Astrocyte (in vitro differentiated cells and primary cell): ENCODE data around the gene KIF11.

Experiments
- CTCF ChIP-seq: IDR thresholded peaks from 2 replicates; pipeline ENCODE4 v1.5.1; 2011; ENCODE audit warnings: low read depth, mild to moderate bottlenecking, inconsistent platforms, low read length, moderate library complexity; ENCODE audit not compliant: insufficient read depth
- EZH2 ChIP-seq: IDR thresholded peaks from 2 replicates; pipeline ENCODE4 v1.6.1; 2012; ENCODE audit warnings: mild to moderate bottlenecking, low read length, inconsistent platforms; ENCODE audit not compliant: insufficient read depth

- TF ChIP-seq CTCF (no peak), EZH2 (no peak)
Measured at GRCh38 chr10:92573798-92574547, 19.0 kb upstream of the KIF11 start, which contains the start of gene IDE.
